8988T (cell line): ENCODE results near the gene CABS1.

Experiments used
- DNase-seq: peaks from one replicate; pipeline ENCODE4 v3.0.0; 2011

CABS1 gene

GRCh38 chr4:70334681-70335080 lies at the start of gene CABS1:
CABS1 (plus strand) TSS chr4:70334981; CDS start chr4:70335040, 59 bp downstream.
- DNase-seq, result no peak

- DNase-seq, result no peak
Measured at GRCh38 chr4:70288651-70289050, 46.1 kb upstream of the CABS1 start.

GRCh38 chr4:70291341-70291740 lies 43.4 kb upstream of the CABS1 start:
- no peak for DNase-seq

GRCh38 chr4:70297576-70297975 lies 37.2 kb upstream of the CABS1 start:
- no peak for DNase-seq

- DNase-seq, result no peak
Measured at GRCh38 chr4:70298051-70298450, 36.7 kb upstream of the CABS1 start.

- no peak for DNase-seq
Measured at GRCh38 chr4:70299643-70300042, 35.1 kb upstream of the CABS1 start.

GRCh38 chr4:70300215-70300614 lies 34.6 kb upstream of the CABS1 start:
- DNase-seq, result no peak

- no peak for DNase-seq
Measured at GRCh38 chr4:70303090-70303489, 31.7 kb upstream of the CABS1 start.

GRCh38 chr4:70305601-70306000 lies 29.2 kb upstream of the CABS1 start:
- DNase-seq, result no peak

GRCh38 chr4:70306076-70306475 lies 28.7 kb upstream of the CABS1 start:
- no peak for DNase-seq

- no peak for DNase-seq
Measured at GRCh38 chr4:70313736-70314135, 21.0 kb upstream of the CABS1 start.

GRCh38 chr4:70315928-70316327 lies 18.9 kb upstream of the CABS1 start:
- no peak for DNase-seq

GRCh38 chr4:70326052-70326451 lies 8.7 kb upstream of the CABS1 start:
- no peak for DNase-seq

GRCh38 chr4:70336043-70336442 lies 1.3 kb downstream of the CABS1 start:
- DNase-seq, result no peak

GRCh38 chr4:70337886-70338420 lies 3.2 kb downstream of the CABS1 start:
- DNase-seq, result no peak

GRCh38 chr4:70356185-70356584 lies 21.4 kb downstream of the CABS1 start:
- no peak for DNase-seq

- no peak for DNase-seq
Measured at GRCh38 chr4:70359115-70359661, 24.4 kb downstream of the CABS1 start.

GRCh38 chr4:70360460-70360859 lies 25.7 kb downstream of the CABS1 start, which contains the start of gene SMR3A:
SMR3A (plus strand) TSS chr4:70360760; CDS start chr4:70362116, 1,356 bp downstream.
- no peak for DNase-seq

- DNase-seq, result no peak
Measured at GRCh38 chr4:70364002-70364401, 29.2 kb downstream of the CABS1 start.

- no peak for DNase-seq
Measured at GRCh38 chr4:70365479-70365878, 30.7 kb downstream of the CABS1 start.

GRCh38 chr4:70367813-70368212 lies 33.0 kb downstream of the CABS1 start:
- DNase-seq, result no peak

GRCh38 chr4:70371987-70372386 lies 37.2 kb downstream of the CABS1 start:
- no peak for DNase-seq

- DNase-seq, result no peak
Measured at GRCh38 chr4:70372760-70373159, 38.0 kb downstream of the CABS1 start.

GRCh38 chr4:70380578-70380977 lies 45.8 kb downstream of the CABS1 start:
- DNase-seq, result no peak

GRCh38 chr4:70382691-70383181 lies 48.0 kb downstream of the CABS1 start, which contains the start of gene SMR3B:
SMR3B (plus strand) TSS chr4:70383131; CDS start chr4:70384511, 1,380 bp downstream.
- no peak for DNase-seq
